Hepatocyte (in vitro differentiated cells): ENCODE data around the gene NLRX1.

Experiments
- CTCF ChIP-seq: fragments of 200-600 bp; sonication (generic); IDR thresholded peaks from 2 replicates; pipeline ENCODE4 v1.5.1; 2016; ENCODE audit warnings: antibody characterized with exemption, mild to moderate bottlenecking; ENCODE audit not compliant: poor library complexity
- EZH2 ChIP-seq: fragments of 200-600 bp; sonication (generic); IDR thresholded peaks from 2 replicates; pipeline ENCODE4 v1.6.1; 2016; ENCODE audit warnings: antibody characterized with exemption, mild to moderate bottlenecking, borderline replicate concordance

GRCh38 chr11:119222308-119222707, 53.8 kb downstream of the NLRX1 start:
- TF ChIP-seq CTCF = no peak
- no peak for TF ChIP-seq EZH2
